Measurements from ENCODE around the gene RRP1B.
"Not testable (repeated sequence)": the region's sequence is repeated elsewhere in the genome, so short reads cannot be mapped to it uniquely, and the experiment has no call there.

RRP1B gene

GRCh38 chr21:43701936-43702784, 42.8 kb downstream of the RRP1B start:
- FAIRE-seq = no peak

- FAIRE-seq = no peak
Measured at GRCh38 chr21:43702785-43703034, 43.4 kb downstream of the RRP1B start.

DNA sequence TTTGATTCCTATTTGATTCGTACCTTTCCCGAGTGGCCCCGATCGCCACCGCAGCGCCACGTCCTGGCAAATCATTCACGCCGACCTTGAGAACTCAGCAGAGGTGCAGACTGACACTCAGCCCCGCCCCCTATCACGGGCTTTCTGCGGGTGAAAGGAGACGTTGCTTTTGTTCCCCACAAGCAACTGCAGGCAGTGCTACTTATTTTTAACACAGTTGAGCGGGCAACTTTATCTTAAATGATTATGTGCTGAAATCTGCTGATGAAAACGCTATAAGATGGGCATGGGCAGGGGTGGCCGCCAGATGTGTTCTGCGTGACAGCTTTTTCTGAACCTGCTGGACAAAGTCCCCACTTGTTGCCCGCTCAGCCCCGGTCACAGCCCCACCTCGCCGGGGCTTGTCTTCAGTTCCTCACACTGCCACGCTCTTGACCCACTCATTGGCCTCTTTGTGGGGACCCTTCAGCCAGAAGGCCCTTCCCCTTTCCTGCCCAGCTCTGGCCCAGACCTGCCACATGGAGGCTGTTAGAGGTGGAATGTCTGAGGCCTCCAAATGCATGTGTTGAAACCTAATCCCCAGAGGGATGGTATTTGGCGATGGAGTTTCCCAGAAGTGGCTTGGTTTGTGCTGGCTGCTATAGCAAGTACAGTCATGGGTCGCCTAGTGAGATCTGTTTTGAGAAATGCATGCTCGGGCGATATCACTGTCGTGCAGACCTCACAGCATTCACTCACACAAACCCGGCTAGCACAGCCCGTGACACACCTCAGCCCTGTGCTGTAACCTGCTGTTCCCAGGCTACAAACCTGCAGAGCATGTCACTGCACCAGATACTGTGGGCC, 43.9 kb downstream of the RRP1B start:
- no peak for FAIRE-seq

DNA sequence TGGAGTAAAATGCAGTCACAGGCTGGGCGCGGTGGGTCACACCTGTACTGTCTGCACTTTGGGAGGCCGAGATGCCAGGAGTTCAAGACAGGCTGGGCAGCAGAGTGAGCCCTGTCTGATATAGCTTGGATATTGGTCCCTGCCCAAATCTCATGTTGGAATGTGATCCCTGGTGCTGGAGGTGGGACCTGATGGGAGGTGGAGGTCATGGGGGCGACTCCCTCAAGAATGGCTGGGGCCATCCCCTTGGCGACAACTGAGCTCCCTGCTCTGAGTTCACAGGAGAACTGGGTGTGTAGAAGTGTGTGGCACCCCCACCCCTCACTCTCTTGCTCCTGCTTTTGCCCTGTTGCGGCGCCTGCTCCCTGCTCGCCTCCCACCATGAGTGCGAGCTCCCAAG, 48.1 kb downstream of the RRP1B start:
- FAIRE-seq = no peak

DNA sequence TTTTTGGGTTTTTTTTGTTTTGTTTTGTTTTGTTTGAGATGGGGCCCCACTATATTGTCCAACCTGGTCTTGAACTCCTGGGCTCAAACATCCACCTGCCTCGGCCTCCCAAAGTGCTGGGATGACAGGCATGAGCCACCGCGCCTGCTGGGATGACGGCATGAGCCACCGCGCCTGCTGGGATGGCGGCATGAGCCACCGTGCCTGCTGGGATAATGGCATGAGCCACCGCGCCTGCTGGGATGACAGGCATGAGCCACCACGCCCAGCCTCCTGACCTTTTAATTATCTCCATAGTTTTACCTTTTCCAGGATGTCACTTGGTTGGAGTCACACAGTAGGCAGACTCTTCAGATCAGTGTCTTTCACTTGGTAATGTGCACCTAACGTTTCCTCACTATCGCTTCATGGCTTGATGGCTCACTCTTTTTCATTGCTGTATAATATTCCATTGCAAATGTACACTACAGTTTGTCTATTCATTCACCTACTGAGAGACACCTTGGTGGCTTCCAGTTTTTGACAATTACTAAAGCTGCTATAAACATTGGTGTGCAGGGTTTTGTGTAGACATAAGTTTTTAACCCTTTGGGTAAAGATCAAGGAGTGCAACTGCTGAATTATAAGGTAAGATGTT, 49.5 kb downstream of the RRP1B start:
- FAIRE-seq = no peak

GRCh38 chr21:43712268-43712942, 53.0 kb downstream of the RRP1B start:
- no peak for FAIRE-seq

DNA sequence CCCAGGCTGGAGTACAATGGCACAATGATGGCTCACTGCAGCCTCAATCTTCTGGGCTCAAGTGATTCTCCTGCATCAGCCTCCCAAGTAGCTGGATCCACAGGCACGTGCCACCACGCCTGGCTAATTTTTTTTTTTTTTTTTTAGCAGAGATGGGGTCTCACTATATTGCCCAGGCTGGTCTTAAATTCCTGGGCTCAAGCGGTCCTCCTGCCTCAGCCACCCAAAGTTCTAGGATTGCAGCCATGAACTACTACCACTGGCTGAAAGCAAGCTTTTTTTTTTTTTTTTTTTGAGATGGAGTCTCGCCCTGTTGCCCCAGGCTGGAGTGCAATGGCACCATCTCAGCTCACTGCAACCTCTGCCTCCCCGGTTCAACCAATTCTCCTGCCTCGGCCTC, 53.8 kb downstream of the RRP1B start:
- FAIRE-seq = not testable (repeated sequence)

DNA sequence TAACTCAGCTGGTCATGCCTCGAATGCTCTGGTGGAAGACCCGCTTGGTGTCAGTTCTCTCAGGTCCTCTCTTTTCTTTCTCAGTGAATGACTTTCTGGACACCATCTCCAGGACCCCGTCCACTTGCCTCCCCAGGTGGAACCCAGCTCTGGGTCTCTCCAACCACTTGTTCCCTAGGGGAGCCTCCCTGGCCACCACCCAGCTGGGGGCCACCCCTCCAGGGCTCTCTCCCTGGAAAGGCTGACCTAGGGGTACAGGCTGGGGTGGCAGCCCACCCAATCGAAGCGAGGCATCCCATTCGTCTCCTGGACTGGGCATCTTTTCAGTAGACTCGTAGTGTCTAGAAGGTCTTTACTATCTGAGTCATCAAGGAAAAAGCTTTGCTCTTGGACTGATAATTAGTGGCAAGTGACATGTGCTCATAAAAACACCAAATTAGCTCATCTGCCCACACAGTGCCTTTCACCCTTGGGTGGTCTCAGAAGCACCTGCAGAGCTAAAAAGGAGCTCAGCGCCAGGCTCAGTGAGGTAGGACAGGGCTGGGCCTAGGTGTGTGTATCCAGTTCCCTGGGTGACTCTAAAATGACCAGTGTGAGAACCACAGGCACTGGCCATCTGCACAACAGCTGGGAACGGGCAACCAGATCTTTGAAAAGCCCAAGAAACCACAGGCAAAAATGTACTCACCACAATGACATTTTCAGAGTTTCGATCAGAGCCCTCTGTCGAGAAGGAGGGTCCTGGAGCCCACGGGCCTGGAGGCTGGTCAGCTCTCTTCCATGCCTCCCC, 57.2 kb downstream of the RRP1B start:
- no peak for FAIRE-seq

- no peak for FAIRE-seq
Measured at GRCh38 chr21:43717166-43717853, 58.0 kb downstream of the RRP1B start.

DNA sequence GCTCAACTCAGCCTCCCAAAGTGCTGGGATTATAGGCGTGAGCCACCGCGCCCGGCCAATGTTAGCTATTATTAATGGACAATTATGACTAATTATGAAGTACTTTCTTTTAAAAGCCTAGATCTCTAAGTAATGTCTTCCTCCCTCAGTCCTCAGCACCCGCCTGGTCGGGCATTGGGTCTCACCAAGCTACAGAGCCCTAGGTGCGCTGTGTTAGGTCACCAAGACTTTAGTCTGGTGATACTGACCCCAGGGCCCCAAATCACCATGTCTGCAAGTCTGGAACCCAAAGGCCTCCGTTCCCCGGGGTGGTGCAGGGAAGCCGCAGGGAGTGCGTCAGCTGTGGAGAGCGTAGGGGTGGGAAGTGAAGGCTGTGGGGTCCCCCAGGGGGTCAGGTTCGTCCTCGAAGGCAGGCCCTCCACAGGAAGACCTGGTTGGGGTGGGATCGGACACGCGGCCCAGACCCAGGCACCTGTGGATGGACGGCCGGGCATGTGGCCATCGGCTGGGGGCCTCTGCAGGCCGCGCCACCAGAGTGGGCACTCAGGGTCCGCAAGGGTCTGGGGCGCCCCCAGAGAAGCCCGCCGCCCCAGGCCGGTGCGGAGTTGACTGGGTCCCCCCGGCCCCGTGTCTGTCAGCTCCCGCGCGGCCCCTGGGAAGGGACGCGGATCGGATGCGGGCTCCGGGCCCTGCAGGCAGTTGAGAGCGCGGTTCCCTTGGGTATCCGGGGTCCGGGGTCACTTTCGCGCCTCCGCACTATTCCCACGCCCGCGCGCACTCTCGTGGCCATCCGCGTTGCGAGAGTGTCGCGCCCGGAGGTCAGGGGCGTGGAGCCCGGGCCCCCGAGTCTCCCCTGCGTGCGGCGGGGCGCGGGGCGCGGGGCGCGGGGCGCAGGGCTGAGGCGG, 58.9 kb downstream of the RRP1B start:
- FAIRE-seq = no peak

- FAIRE-seq = no peak
Measured at GRCh38 chr21:43718872-43719747, 59.8 kb downstream of the RRP1B start, which contains the start of gene PDXK. Gene PDXK, plus strand, starts transcription at chr21:43719129. Its CDS starts 166 bp downstream, at chr21:43719295.

DNA sequence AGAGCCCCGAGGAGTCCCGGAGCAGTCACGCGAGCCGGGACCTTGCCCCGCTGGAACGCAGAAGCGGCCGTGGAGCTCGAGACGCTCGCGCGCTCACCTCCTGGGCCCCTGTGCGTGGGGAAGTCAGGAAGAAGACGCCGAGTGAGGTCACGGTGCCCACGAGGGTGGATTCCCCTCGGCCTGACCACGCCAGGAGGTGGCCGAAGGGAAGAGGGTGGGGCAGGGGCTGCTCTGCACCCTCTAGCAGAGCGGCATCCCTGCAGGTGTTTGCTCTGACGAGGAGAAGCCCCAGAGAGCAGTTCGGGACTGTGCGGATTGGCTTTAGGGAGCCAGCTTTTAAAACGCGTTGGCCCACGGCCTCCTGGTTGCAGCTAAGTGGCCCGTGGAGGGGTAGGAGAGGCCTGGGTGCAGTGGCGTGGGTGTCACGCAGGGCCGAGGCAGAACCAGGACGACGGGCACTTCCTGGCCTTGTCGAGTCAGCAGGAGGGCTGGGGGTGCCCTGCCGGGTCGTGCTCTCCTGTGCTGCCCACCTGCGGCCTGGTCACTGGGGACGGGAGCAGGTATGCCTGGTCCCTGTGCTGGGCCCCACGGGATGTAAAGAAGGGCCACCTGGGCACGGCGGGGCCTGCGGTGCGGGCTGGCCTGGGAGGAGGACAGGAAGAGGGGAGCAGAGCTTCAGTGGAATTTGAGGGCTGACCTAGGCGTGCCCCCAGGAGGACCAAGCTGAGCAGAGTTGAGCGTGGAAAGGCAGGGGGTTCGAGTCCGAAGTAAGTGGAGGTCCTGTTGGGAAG, 60.6 kb downstream of the RRP1B start:
- no peak for FAIRE-seq

DNA sequence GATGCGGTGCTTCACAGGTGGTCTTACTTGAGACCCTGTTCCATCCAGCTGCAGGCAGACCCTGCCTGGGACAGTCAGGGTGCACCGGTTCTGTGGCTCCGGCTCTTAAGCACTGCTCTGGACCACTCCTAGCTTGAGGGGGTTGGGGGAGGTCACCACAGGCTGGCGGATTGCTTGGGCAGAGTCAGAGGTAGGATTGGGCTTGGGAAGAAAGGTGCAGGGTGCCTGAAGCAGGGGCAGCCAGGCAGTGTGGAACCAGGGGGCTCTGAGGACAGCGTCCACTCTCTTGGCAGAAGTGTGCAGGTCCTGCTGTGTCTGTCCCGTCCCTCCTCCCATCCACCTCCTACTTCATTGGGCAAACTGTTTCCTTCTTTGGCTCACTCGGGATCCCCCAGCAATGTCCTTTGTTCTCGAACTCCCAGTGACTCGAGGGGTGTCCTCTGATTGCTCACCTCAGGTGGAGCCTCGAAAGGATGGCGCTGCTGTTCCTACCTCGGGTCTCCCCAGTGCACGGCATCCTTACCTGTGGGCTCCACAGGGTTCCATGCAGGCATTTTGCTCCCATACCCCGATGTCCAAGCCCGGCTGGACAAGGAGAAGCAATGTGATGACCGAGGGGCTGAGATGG, 61.3 kb downstream of the RRP1B start:
- FAIRE-seq = no peak

DNA sequence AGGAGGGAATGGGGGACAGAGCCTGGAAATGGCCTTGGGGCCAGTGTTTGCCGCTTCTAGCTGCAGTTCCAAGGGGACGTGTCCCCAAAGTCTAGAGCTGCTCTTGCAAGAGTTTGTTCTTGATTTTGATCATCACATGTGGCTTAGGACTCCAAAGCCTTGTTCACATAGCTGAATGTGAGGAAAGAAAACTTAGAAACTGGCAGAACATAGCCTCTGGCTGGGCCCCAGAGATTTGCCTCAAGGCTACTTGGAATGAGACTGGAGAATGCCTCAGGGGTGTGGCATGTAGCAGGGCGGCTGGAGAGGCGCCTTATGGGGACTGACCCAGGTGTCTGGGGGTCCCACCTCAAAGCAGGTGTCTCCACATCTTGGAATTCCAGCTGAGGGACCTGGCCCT, 61.8 kb downstream of the RRP1B start:
- FAIRE-seq = no peak

DNA sequence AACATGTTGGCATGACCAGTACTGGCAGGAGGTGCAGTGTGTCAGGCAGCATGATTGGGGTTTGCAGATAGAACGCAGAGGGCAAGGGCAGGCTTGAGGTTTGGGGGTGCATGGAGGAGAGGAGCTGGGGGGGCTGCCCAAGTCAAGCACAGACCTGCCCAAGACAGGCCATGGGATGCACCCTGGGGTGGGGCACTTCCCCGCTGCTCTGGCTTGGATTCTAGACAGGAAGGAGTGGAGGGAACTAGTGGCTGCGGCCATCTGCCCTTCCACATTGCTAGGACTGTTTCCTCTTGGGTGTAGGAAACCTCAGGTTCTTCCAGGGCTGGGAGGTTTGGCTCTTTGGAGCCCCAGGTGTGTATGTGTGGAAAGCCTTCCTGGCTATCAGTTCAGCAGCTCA, 62.6 kb downstream of the RRP1B start:
- FAIRE-seq = no peak

- no peak for FAIRE-seq
Measured at GRCh38 chr21:43723648-43724047, 64.3 kb downstream of the RRP1B start.

DNA sequence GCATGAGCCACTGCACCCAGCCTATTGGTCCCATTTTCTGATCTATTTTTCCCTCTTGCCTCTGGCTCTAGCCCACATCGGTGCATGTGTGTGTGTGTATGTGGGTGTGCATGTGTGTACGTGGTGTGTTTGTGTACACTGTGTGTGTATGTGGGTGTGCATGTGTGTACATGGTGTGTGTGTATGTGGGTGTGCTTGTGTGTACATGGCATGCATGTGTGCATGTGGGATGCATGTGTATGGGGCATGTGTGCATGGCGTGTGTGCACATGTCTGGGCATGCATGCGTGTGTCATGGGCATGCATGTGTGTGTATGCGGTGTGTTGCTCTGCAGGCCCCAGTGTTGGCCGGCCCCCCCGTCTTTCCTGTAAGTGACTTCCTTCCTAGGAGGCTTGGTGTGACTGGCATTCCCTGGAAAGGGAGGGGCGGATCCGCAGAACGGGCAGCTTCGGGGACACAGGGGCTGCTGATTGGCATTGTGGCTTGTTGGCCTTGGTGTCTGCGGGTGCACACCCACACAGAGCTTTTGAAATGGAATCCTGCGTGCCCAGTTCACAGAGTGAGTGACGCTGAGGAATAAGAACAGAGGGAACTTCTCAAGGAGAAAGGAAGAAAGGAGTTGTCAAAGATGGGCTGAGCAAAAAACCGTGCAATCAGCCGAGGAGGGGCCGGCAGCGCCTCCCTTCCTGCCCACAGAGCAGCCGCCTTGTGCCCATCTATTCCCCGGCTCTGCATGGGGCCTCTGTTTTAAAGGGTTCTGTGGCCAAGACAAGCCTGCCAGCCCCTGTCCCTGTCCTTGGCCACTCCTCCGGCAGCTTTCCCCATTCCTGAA, 67.5 kb downstream of the RRP1B start:
- FAIRE-seq = no peak

Measured in G401.6 (cell line).